WTC11 (cell line): ENCODE measurements around the gene RPS24. TPM values are rescaled to one million over a fixed set of nuclear protein-coding genes. Genes with fewer than 3 reads are reported as not detected.

Experiments used
- ATAC-seq: fragments of 200-7000 bp; cut with Tn5 transposase; 2 replicates; pipeline ENCODE4 v1.10.0; 2021; ENCODE audit warnings: mild to moderate bottlenecking, moderate library complexity
- CTCF ChIA-PET: fragments of 300-600 bp; sonication (Branson Sonifier 250); formaldehyde crosslinking; loops from one replicate; lab custom pipeline; 2021; ENCODE audit warnings: antibody characterized with exemption; lab: Charles Lee
- POLR2A ChIA-PET: fragments of 350-600 bp; sonication (Branson Sonifier 250); formaldehyde crosslinking; loops from one replicate; lab custom pipeline; 2021; ENCODE audit warnings: antibody characterized with exemption; lab: Charles Lee
- DNase-seq: peaks from one replicate; pipeline ENCODE4 v3.0.0; 2021; ENCODE audit warnings: low spot score
- H3K27ac Mint-ChIP-seq: 2 replicates; pipeline ENCODE4 v1.8.0; 2021; ENCODE audit warnings: mixed read lengths
- H3K27me3 Mint-ChIP-seq: 2 replicates; pipeline ENCODE4 v1.8.0; 2021; ENCODE audit warnings: low read depth, mild to moderate bottlenecking, moderate library complexity, mixed read lengths
- H3K36me3 Mint-ChIP-seq: 2 replicates; pipeline ENCODE4 v1.8.0; 2021; ENCODE audit warnings: mixed read lengths
- H3K4me1 Mint-ChIP-seq: 2 replicates; pipeline ENCODE4 v1.8.0; 2022; ENCODE audit warnings: mixed read lengths
- H3K4me3 Mint-ChIP-seq: 2 replicates; pipeline ENCODE4 v1.8.0; 2021; ENCODE audit warnings: mild to moderate bottlenecking, moderate library complexity, mixed read lengths
- H3K9me3 Mint-ChIP-seq: 2 replicates; pipeline ENCODE4 v1.8.0; 2021; ENCODE audit warnings: mixed read lengths
- CREM ChIP-seq: sonication (generic); formaldehyde crosslinking; IDR thresholded peaks from 2 replicates; pipeline ENCODE4 v1.8.1; 2022; ENCODE audit warnings: mild to moderate bottlenecking, missing genetic modification reagents, moderate library complexity
- EMX1 ChIP-seq: fragments of 250-450 bp; sonication (Bioruptor Pico); IDR thresholded peaks from 2 replicates; pipeline ENCODE4 v1.8.0; 2021; ENCODE audit warnings: mild to moderate bottlenecking
- ZNF121 ChIP-seq: sonication (generic); formaldehyde crosslinking; IDR thresholded peaks from 2 replicates; pipeline ENCODE4 v1.8.0; 2023; ENCODE audit warnings: missing genetic modification reagents
- ZNF416 ChIP-seq: fragments of 250-450 bp; sonication (Bioruptor Pico); IDR thresholded peaks from 2 replicates; pipeline ENCODE4 v1.9.0; 2021; ENCODE audit warnings: mild to moderate bottlenecking, inconsistent platforms
- total RNA-seq: library from RNA; stranded (reverse); gene quantifications from 3 replicates; pipeline ENCODE4 v1.2.3, GENCODE V29; 2021
- TF ChIP-seq, protein P1 (sequence below): fragments of 250-450 bp; sonication (Bioruptor Pico); IDR thresholded peaks from 2 replicates; pipeline ENCODE4 v2.1.2; 2022; ENCODE audit warnings: mild to moderate bottlenecking, moderate library complexity
- TF ChIP-seq, protein P2 (sequence below): sonication (generic); formaldehyde crosslinking; conservative IDR thresholded peaks from 2 replicates; pipeline ENCODE4 v1.8.1; 2022; ENCODE audit warnings: mild to moderate bottlenecking, missing genetic modification reagents
- TF ChIP-seq, protein P3 (sequence below): fragments of 250-450 bp; sonication (Bioruptor Pico); conservative IDR thresholded peaks from 2 replicates; pipeline ENCODE4 v1.9.0; 2021; ENCODE audit warnings: mild to moderate bottlenecking
- TF ChIP-seq, protein P4 (sequence below): sonication (generic); formaldehyde crosslinking; IDR thresholded peaks from 2 replicates; pipeline ENCODE4 v1.8.1; 2023; ENCODE audit warnings: mild to moderate bottlenecking, missing genetic modification reagents, borderline replicate concordance
- TF ChIP-seq, protein P5 (sequence below): fragments of 250-450 bp; sonication (Bioruptor Pico); IDR thresholded peaks from 2 replicates; pipeline ENCODE4 v1.9.0; 2021; ENCODE audit warnings: mild to moderate bottlenecking, borderline replicate concordance

RPS24 gene
- total RNA-seq, 1 experiment from 2014 or later = 1,819 TPM

DNA sequence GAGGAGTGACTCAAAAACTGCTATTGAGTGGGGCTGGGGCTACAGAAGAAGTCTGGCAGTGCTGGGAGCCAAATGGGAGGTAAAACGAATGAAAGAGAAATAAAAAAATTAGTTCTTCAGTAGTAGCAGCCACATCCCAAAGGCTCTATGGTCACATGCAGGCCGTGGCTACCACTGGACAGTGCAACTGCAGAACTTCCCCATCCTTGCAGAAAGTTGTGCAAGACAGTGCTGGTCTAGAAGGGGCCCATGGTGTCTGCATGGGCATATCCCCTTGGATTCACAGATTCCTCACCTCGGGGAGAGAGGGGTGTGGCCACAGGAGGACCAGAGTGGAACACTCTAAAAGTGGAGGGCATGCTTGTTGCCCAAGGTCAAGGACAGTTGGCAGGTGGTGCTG is 47.6 kb downstream of the RPS24 start:
- CTCF ChIA-PET = interaction anchor here (1.2 kb wide), 1 partner anchor 34 kb away, joined by 4 read pairs; no protein-coding TSS in a partner anchor

DNA sequence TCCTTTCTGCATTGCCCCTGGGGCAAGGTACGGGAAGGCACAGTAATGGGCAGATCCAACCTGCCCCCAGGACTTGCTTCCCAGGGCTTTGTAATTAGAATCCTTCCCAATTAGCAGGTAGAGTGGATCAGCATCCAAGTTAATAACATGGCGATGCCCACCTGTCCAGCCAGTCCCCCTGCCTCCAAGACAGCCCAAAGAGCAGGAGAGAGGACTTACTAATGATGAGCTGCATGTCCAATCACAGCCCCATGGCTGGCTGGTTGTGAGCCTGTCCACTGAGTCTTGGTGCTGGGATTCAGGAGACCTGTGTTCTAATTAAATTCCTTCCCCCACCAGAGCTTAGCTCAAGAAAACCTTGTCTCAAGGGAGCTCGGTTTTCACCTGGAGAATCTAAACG is 49.0 kb downstream of the RPS24 start:
- DNase-seq (no peak), ATAC-seq (no peak)
- Mint-ChIP-seq H3K9me3 (peaks cover 2% of the 10 kb centered on the region; the same call in 1 of the 2 replicates), H3K27me3 (peaks cover 3% of the 10 kb centered on the region; the same call in 1 of the 2 replicates), H3K27ac (no peak overlapping the region), H3K36me3 (no peaks in the 10 kb centered on the region), H3K4me1 (peaks cover 13% of the 10 kb centered on the region), H3K4me3 (no peak overlapping the region)
- ChIA-PET POLR2A (no interaction called here), CTCF (no interaction called here)
- TF ChIP-seq, protein P1, sequence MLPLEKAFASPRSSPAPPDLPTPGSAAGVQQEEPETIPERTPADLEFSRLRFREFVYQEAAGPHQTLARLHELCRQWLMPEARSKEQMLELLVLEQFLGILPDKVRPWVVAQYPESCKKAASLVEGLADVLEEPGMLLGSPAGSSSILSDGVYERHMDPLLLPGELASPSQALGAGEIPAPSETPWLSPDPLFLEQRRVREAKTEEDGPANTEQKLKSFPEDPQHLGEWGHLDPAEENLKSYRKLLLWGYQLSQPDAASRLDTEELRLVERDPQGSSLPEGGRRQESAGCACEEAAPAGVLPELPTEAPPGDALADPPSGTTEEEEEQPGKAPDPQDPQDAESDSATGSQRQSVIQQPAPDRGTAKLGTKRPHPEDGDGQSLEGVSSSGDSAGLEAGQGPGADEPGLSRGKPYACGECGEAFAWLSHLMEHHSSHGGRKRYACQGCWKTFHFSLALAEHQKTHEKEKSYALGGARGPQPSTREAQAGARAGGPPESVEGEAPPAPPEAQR (CRISPR knock-in tag) = no peak
- TF ChIP-seq EMX1 (CRISPR knock-in tag) (no peak), CREM (CRISPR knock-in tag) (no peak), ZNF121 (no peak)
- TF ChIP-seq, protein P2, sequence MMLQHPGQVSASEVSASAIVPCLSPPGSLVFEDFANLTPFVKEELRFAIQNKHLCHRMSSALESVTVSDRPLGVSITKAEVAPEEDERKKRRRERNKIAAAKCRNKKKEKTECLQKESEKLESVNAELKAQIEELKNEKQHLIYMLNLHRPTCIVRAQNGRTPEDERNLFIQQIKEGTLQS (CRISPR knock-in tag) = no peak
- TF ChIP-seq, protein P3, sequence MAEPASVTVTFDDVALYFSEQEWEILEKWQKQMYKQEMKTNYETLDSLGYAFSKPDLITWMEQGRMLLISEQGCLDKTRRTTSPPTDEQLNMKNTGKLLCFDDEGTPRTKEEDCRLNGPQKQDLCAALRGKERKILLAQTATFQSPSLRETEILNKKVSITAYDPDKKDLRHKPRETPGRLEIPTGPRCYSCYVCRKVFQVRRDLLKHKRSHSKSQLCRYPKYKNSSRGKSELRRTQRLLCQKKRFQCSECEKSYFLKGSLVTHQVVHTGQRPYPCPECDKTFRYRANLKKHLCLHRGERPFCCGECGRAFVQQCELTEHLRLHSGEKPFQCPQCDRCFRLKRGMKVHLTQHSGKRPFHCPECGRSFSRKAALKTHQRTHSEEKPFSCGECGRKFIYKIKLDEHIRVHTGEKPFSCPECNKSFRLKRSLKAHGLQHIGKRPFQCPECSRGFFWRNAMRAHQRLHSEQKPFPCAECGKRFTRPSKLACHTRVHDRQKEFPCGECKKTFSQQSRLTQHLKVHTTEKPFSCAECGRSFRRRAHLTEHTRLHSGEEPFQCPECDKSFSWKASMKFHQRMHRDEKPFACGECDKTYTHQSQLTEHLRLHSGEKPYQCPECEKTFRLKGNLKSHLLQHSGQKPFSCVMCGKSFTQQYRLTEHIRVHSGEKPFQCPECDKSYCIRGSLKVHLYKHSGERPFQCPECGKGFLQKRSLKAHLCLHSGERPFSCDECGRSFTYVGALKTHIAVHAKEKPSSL (CRISPR knock-in tag) = no peak

More for the DNA sequence above, 47.6 kb downstream of the RPS24 start:
- POLR2A ChIA-PET = no interaction called here
- ATAC-seq (no peak), DNase-seq (no peak)
- Mint-ChIP-seq H3K27me3 (peaks cover 3% of the 10 kb centered on the region; the same call in 1 of the 2 replicates), H3K4me1 (0 out of 2 replicates have a peak, but pooled peaks cover 2% of the 10 kb centered on the region), H3K36me3 (peaks cover 6% of the 10 kb centered on the region), H3K4me3 (no peak overlapping the region), H3K9me3 (0 out of 2 replicates have a peak, but pooled peaks cover 1% of the 10 kb centered on the region), H3K27ac (no peak overlapping the region)
- TF ChIP-seq ZNF416 (CRISPR knock-in tag) (no peak), ZNF121 (no peak)
- TF ChIP-seq, protein P4, sequence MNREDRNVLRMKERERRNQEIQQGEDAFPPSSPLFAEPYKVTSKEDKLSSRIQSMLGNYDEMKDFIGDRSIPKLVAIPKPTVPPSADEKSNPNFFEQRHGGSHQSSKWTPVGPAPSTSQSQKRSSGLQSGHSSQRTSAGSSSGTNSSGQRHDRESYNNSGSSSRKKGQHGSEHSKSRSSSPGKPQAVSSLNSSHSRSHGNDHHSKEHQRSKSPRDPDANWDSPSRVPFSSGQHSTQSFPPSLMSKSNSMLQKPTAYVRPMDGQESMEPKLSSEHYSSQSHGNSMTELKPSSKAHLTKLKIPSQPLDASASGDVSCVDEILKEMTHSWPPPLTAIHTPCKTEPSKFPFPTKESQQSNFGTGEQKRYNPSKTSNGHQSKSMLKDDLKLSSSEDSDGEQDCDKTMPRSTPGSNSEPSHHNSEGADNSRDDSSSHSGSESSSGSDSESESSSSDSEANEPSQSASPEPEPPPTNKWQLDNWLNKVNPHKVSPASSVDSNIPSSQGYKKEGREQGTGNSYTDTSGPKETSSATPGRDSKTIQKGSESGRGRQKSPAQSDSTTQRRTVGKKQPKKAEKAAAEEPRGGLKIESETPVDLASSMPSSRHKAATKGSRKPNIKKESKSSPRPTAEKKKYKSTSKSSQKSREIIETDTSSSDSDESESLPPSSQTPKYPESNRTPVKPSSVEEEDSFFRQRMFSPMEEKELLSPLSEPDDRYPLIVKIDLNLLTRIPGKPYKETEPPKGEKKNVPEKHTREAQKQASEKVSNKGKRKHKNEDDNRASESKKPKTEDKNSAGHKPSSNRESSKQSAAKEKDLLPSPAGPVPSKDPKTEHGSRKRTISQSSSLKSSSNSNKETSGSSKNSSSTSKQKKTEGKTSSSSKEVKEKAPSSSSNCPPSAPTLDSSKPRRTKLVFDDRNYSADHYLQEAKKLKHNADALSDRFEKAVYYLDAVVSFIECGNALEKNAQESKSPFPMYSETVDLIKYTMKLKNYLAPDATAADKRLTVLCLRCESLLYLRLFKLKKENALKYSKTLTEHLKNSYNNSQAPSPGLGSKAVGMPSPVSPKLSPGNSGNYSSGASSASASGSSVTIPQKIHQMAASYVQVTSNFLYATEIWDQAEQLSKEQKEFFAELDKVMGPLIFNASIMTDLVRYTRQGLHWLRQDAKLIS (CRISPR knock-in tag) = no peak
- TF ChIP-seq, protein P5, sequence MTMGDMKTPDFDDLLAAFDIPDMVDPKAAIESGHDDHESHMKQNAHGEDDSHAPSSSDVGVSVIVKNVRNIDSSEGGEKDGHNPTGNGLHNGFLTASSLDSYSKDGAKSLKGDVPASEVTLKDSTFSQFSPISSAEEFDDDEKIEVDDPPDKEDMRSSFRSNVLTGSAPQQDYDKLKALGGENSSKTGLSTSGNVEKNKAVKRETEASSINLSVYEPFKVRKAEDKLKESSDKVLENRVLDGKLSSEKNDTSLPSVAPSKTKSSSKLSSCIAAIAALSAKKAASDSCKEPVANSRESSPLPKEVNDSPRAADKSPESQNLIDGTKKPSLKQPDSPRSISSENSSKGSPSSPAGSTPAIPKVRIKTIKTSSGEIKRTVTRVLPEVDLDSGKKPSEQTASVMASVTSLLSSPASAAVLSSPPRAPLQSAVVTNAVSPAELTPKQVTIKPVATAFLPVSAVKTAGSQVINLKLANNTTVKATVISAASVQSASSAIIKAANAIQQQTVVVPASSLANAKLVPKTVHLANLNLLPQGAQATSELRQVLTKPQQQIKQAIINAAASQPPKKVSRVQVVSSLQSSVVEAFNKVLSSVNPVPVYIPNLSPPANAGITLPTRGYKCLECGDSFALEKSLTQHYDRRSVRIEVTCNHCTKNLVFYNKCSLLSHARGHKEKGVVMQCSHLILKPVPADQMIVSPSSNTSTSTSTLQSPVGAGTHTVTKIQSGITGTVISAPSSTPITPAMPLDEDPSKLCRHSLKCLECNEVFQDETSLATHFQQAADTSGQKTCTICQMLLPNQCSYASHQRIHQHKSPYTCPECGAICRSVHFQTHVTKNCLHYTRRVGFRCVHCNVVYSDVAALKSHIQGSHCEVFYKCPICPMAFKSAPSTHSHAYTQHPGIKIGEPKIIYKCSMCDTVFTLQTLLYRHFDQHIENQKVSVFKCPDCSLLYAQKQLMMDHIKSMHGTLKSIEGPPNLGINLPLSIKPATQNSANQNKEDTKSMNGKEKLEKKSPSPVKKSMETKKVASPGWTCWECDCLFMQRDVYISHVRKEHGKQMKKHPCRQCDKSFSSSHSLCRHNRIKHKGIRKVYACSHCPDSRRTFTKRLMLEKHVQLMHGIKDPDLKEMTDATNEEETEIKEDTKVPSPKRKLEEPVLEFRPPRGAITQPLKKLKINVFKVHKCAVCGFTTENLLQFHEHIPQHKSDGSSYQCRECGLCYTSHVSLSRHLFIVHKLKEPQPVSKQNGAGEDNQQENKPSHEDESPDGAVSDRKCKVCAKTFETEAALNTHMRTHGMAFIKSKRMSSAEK (CRISPR knock-in tag) = no peak

Other genes with a start within 250 kb of the RPS24 start
- gene DLG5, start 107.1 kb upstream of the RPS24 start, total RNA-seq = 58.1 to 65.5 TPM (median 59.1 TPM) in 3 replicates
- 27.5 to 32.2 TPM (median 27.9 TPM) in 3 replicates for gene POLR3A, start 4.3 kb upstream of the RPS24 start, total RNA-seq